Activated T-cell treated with anti-CD3 and anti-CD28 coated beads for 1 hour (primary cell): Measurements from ENCODE around the gene BMP5.

ENCODE experiments used
- DNase-seq: peaks from one replicate; pipeline ENCODE4 v3.0.0-alpha.2; 2020; ENCODE audit warnings: low read depth

BMP5 gene

DNA sequence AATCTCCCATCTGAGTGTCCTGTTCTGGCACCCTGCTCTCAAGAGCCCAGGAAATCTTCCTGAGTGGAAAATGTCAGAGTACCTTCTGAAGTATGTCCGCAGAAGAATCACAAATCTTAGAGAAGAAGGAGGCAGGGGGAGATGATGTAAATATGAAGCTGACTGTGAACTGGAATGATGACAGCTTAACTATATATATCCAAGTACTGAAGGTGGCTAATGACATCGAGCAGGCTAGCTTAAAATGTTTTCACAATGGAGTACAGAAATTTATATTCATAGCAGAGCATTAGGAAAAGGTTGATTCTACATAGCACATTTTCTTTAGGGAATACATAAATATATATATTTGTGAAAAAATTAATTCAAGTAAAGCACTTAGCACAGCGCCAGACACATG is 64.3 kb downstream of the BMP5 start:
- no peak for DNase-seq

GRCh38 chr6:55802259-55802658 is 73.1 kb downstream of the BMP5 start:
- no peak for DNase-seq

- DNase-seq = no peak
Observed at GRCh38 chr6:55798571-55798970, 76.8 kb downstream of the BMP5 start.

DNA sequence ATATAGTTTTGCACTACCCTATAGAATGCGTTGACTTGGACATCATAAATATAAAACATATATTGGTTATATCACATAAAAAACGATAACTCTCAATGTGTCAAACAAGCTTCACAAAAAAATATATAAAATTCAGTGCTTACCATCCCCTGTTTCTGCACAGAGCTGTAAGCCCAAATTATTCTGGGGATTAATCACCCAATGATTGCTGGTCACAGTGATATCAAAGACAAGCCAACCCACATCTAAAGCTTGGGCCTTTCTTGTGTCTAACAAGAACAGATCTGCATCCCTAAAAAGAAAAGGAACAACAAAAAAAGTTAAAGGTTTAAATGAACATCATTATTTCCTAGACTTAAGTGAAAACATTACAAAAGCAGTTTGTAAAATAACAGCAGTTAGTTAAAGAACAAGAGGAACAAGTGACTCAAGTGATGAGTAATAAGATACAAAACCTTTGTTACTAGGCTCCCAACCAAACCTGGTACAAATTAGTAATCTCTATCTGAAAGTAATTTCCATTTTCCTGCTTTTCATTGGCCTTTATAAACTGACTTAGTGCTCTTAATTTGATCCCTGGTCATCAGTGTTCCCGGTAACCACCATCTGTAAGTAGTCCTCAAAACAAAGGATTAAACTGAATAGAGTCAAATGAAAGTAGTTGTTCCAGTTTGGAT is 81.1 kb downstream of the BMP5 start:
- no peak for DNase-seq

- no peak for DNase-seq
Observed at GRCh38 chr6:55785273-55785672, 90.1 kb downstream of the BMP5 start.

GRCh38 chr6:55782275-55782674 is 93.1 kb downstream of the BMP5 start:
- no peak for DNase-seq

DNA sequence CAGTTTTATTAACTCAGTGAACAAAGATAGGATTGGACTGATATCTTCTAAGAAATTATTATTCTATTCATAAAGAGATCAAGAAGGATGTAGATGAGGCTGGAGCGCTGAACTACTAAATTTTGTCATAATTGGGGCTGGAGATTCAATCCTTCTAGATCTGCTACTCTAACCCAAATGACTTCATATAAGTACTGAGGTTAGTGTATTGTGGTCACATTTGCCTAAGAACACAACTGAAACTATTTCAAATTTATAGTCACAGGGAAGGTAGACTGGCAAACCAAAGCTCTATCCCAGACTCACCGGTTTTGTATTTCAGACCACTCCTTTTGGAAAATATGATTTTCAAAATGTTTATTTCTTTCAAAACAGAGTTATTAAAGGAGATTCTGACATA is 96.7 kb downstream of the BMP5 start:
- DNase-seq = no peak

DNA sequence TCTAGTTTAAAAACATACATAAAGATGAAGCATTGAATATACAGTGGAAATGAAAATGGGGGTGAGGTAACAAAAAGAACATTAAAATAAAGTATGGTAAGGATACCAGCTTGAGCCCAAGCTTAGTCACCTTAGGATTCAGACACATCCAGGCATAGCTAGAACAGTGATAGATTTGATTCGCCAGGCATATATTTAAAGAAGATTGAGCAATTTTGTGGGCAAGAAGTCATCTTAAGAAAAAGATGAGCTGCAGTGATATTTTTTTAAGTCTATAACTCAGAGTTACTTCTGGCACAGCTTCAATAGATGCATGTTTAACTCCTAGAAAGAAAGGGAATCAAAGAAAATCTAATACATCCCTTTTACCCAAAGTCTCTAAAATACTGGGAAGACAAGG is 97.9 kb downstream of the BMP5 start:
- DNase-seq = no peak

GRCh38 chr6:55776113-55776512 is 99.3 kb downstream of the BMP5 start:
- no peak for DNase-seq

GRCh38 chr6:55775029-55775318 is 100.4 kb downstream of the BMP5 start:
- no peak for DNase-seq

- no peak for DNase-seq
Observed at GRCh38 chr6:55774286-55775028, 100.9 kb downstream of the BMP5 start.

- DNase-seq = no peak
Observed at GRCh38 chr6:55773620-55774216, 101.7 kb downstream of the BMP5 start.

DNA sequence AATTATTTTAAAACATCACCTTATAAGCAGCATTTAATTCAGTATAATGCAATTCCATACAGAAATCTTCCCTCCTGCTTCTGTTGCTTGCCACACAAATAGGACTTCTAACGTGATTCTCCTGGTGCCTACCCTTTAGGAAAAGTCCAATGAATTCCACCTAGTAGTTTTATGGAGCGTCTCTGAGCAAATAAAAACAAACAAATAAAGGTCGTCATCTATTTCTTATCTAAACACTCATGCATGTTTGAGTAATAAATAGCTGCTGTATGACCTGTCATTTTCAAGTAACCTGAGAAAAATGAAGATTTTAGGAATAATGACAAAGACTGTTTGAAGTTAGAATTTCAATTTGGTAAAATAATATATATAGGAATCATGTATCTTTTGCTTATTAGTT is 102.7 kb downstream of the BMP5 start:
- DNase-seq = no peak

DNA sequence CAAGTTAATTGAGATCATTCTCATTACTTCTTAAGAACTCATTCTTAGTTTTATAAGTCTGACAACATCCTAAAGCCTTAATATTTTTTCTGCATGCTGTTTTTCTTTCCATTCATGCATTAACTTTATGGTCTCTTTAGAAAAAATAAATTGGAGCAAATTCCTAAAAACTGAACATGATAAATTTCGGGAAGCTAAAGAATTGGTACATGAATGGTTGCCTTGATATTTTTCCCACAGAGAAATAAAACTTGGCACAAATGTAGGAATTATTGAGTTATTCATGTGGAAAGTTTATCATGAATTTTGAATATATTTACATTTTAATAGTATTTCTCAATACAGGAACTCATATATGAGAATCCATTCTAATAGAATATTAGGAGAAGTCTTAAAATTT is 115.9 kb downstream of the BMP5 start:
- no peak for DNase-seq

DNA sequence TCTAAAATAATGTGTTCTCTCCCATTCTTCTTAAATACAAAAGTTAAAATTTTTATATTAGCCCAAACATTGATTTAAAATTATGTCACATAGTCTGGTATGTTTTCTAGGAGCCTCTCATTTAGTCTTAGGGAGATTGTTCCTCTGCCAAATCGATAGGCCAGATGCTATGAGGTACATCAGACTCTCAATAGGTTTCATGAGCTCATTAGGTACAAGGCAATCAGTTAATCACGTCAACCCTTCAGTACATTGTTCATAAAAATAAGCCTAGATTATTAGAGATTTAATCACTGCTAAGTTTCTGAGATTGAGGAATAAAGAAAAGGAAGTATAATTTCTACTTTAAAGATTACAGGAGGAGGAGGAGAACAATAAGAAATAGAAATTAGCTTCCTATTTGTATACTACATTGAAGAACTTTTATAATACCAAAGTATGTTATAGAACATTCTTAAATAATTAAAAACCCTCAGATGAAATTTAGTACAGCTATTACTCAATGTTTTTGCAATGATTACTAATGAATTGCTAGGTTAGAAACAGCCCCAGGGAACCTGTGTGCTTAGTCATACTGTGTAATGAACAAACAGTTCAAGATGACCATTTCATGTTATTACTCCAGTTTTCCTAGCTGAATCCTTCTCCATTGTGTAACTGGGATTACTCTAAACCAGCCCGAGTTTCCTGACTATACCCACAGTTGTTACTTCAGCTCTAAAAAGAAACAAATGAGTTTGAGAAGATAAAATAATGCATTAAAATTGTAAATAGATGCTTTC is 117.0 kb downstream of the BMP5 start:
- DNase-seq = no peak

DNA sequence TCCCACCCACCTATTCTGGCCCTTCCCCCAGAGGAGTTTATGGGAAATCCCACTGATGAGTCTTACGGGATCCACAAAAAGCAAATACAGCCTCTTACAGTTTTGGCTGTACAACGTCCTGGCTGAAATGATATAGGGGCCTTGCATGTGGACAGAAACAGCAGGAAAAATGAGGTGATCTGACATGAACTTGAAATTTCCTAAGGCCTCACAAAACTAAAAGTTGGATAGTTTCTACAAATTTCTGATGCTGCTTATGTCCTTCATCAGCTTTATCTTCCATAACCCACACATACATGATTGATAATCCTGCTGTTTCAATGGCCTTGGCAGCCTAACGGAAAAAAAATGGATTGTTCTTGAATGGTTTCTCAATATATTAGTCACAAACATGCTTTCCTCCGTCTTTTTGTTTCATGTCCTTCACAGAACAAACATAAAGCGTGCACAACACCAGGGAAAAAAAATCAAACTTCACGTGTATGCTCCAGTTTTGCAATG is 118.8 kb downstream of the BMP5 start:
- no peak for DNase-seq

DNA sequence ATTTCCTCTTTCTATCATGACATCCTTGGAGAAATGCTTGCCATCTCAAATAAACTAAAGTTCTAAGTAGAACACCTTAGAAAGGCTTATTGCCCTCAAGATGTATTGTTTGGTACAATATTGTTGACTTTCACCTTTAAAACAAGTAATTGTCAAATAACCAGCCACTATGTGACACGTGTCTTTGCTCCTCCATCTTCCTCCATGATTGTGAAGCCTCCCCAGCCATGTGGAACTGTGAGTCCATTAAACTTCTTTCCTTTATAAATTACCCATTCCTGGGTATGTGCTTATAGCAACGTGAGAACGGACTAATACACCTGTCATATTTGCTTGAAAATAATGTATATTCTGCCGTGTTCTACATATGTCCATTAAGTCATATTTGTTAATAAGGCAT is 126.5 kb downstream of the BMP5 start:
- DNase-seq = no peak

GRCh38 chr6:55746473-55746872 is 128.9 kb downstream of the BMP5 start:
- DNase-seq = no peak

GRCh38 chr6:55734256-55734655 is 141.1 kb downstream of the BMP5 start:
- DNase-seq = no peak

- DNase-seq = no peak
Observed at GRCh38 chr6:55729665-55730064, 145.7 kb downstream of the BMP5 start.

DNA sequence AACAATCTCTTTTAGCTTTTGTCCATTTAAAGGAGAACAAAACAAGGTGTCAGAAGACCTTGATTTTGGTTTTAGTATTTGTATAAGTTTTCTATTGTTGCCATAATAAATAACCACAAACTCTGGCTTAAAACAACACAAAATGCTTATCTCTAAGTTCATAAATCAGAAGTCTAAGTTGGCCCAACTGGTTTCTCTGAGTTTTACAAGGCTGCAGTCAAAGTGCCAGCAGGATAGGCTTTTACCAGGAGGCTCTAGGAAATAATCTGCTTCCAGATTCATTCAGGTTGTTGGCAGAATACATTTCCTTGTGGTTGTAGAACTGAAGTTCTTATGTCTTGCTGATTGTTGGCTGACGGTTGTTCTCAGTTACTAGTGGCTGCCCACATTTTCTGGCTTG is 149.2 kb downstream of the BMP5 start:
- no peak for DNase-seq

GRCh38 chr6:55714831-55715230 is 160.6 kb downstream of the BMP5 start:
- DNase-seq = no peak

- no peak for DNase-seq
Observed at GRCh38 chr6:55713436-55713835, 162.0 kb downstream of the BMP5 start.
